Measurements from ENCODE around the gene TNFSF15.

TNFSF15 gene

GRCh38 chr9:114849450-114849849, 43.6 kb upstream of the TNFSF15 start:
- Histone ChIP-seq H3K4me3 (no peak overlapping the region), H4K20me1 (no peaks in the 10 kb centered on the region), H3K27me3 (no peaks in the 10 kb centered on the region), H3K27ac (no peak overlapping the region), H3K36me3 (no peaks in the 10 kb centered on the region), H3K4me1 (peaks cover 0 to 49% (median 28%) of the 10 kb centered on the region in 10 experiments; a peak in 14 of 20 replicates), H3K4me2 (no peak overlapping the region), H3K9me3 (replicated peaks in 1 of 11) (peaks cover 0 to 48% (median 0%) of the 10 kb centered on the region in 11 experiments; a peak in 8 of 22 replicates), H3K9ac (no peak overlapping the region)
- no peak for TF ChIP-seq Cebpa-rat (IDR thresholded peaks at IDR 0.05)

GRCh38 chr9:114847492-114848417, 41.9 kb upstream of the TNFSF15 start:
- Histone ChIP-seq H3K36me3 (no peaks in the 10 kb centered on the region), H4K20me1 (no peaks in the 10 kb centered on the region), H3K9ac (no peak overlapping the region), H3K9me3 (replicated peaks in 1 of 11) (peaks cover 0 to 36% (median 0%) of the 10 kb centered on the region in 11 experiments; a peak in 8 of 22 replicates), H3K27ac (no peak overlapping the region), H3K4me1 (peaks cover 0 to 32% (median 22%) of the 10 kb centered on the region in 10 experiments; a peak in 14 of 20 replicates), H3K4me2 (no peak overlapping the region), H3K27me3 (no peaks in the 10 kb centered on the region), H3K4me3 (no peak overlapping the region)
- TF ChIP-seq Cebpa-rat (IDR thresholded peaks at IDR 0.05): no peak

- TF ChIP-seq Cebpa-rat (IDR thresholded peaks at IDR 0.05): no peak
- Histone ChIP-seq H3K27me3 (no peaks in the 10 kb centered on the region), H3K4me2 (no peak overlapping the region), H3K27ac (no peak overlapping the region), H3K4me3 (no peak overlapping the region), H3K4me1 (peaks cover 0 to 8% (median 0%) of the 10 kb centered on the region in 10 experiments; a peak in 7 of 20 replicates), H3K9ac (no peak overlapping the region), H3K9me3 (replicated peaks in 1 of 11) (peaks cover 0 to 24% (median 7%) of the 10 kb centered on the region in 11 experiments; a peak in 9 of 22 replicates), H3K36me3 (no peaks in the 10 kb centered on the region), H4K20me1 (no peaks in the 10 kb centered on the region)
Observed at GRCh38 chr9:114845373-114845772, 39.5 kb upstream of the TNFSF15 start.

- TF ChIP-seq Cebpa-rat (IDR thresholded peaks at IDR 0.05): no peak
- H3K27ac ChIP-seq: no peak overlapping the region
- no peaks in the 10 kb centered on the region for H3K27me3 ChIP-seq
- no peaks in the 10 kb centered on the region for H4K20me1 ChIP-seq
- peaks cover 0 to 2% (median 0%) of the 10 kb centered on the region in 10 experiments; a peak in 2 of 20 replicates for H3K4me1 ChIP-seq
- no peak overlapping the region for H3K4me3 ChIP-seq
- H3K9ac ChIP-seq: no peak overlapping the region
- H3K9me3 ChIP-seq (replicated peaks in 1 of 11): peaks cover 0 to 30% (median 9%) of the 10 kb centered on the region in 11 experiments; a peak in 14 of 22 replicates
- no peaks in the 10 kb centered on the region for H3K36me3 ChIP-seq
- no peak overlapping the region for H3K4me2 ChIP-seq
Observed at GRCh38 chr9:114844766-114845165, 38.9 kb upstream of the TNFSF15 start.

GRCh38 chr9:114837923-114838322, 32.1 kb upstream of the TNFSF15 start:
- Histone ChIP-seq H3K36me3 (no peaks in the 10 kb centered on the region), H3K27ac (no peak overlapping the region), H3K4me1 (peaks cover 0 to 21% (median 2%) of the 10 kb centered on the region in 10 experiments; a peak in 8 of 20 replicates), H3K27me3 (no peaks in the 10 kb centered on the region), H3K9me3 (replicated peaks in 1 of 11) (peaks cover 6 to 40% (median 24%) of the 10 kb centered on the region in 11 experiments; a peak in 18 of 22 replicates), H3K9ac (no peak overlapping the region), H3K4me2 (no peak overlapping the region), H4K20me1 (no peaks in the 10 kb centered on the region), H3K4me3 (no peak overlapping the region)
- TF ChIP-seq Cebpa-rat (IDR thresholded peaks at IDR 0.05): no peak

- H4K20me1 ChIP-seq: no peaks in the 10 kb centered on the region
- H3K9me3 ChIP-seq (replicated peaks in 1 of 11): peaks cover 9 to 44% (median 28%) of the 10 kb centered on the region in 11 experiments; a peak in 19 of 22 replicates
- no peak overlapping the region for H3K9ac ChIP-seq
- H3K4me3 ChIP-seq: no peak overlapping the region
- H3K4me1 ChIP-seq: peaks cover 0 to 21% (median 2%) of the 10 kb centered on the region in 10 experiments; a peak in 8 of 20 replicates
- H3K4me2 ChIP-seq: peak overlapping the region in 3 of 11 experiments; percentile 29 to 49 (median 40); a peak in 4 of 22 replicates
- no peaks in the 10 kb centered on the region for H3K27me3 ChIP-seq
- H3K27ac ChIP-seq: no peak overlapping the region
- H3K36me3 ChIP-seq: no peaks in the 10 kb centered on the region
- TF ChIP-seq Cebpa-rat (IDR thresholded peaks at IDR 0.05): no peak
Observed at GRCh38 chr9:114836769-114837168, 30.9 kb upstream of the TNFSF15 start.

- Histone ChIP-seq H3K9me3 (replicated peaks in 1 of 11) (peaks cover 9 to 26% (median 14%) of the 10 kb centered on the region in 11 experiments; a peak in 18 of 22 replicates), H3K4me1 (peaks cover 0 to 37% (median 16%) of the 10 kb centered on the region in 10 experiments; a peak in 17 of 20 replicates), H3K27me3 (no peaks in the 10 kb centered on the region), H3K4me3 (no peak overlapping the region), H4K20me1 (no peaks in the 10 kb centered on the region), H3K9ac (no peak overlapping the region), H3K36me3 (no peaks in the 10 kb centered on the region), H3K27ac (no peak overlapping the region), H3K4me2 (peak overlapping the region in 5 of 11 experiments; percentile 2 to 28 (median 27); a peak in 6 of 22 replicates)
- no peak for TF ChIP-seq Cebpa-rat (IDR thresholded peaks at IDR 0.05)
Observed at GRCh38 chr9:114834386-114834785, 28.5 kb upstream of the TNFSF15 start.

- no peak overlapping the region for H3K9ac ChIP-seq
- peaks cover under 1 to 10% (median 3%) of the 10 kb centered on the region in 11 experiments; a peak in 10 of 22 replicates for H3K9me3 ChIP-seq (replicated peaks in 1 of 11)
- no peaks in the 10 kb centered on the region for H3K36me3 ChIP-seq
- H3K4me3 ChIP-seq: no peak overlapping the region
- no peak for TF ChIP-seq Cebpa-rat (IDR thresholded peaks at IDR 0.05)
- H3K27me3 ChIP-seq: no peaks in the 10 kb centered on the region
- H3K4me2 ChIP-seq: peak overlapping the region in 8 of 11 experiments; percentile 22 to 71 (median 40); a peak in 13 of 22 replicates
- H4K20me1 ChIP-seq: no peaks in the 10 kb centered on the region
- no peak overlapping the region for H3K27ac ChIP-seq
- peaks cover 0 to 47% (median 16%) of the 10 kb centered on the region in 10 experiments; a peak in 17 of 20 replicates for H3K4me1 ChIP-seq
Observed at GRCh38 chr9:114830546-114830945, 24.7 kb upstream of the TNFSF15 start.

Measured in BLaER1 treated with 17β-estradiol and CSF1 and Interleukin-3, amounts not matched to agents 10 nM and 100 nM (cell line).